ENCODE data around the gene DHRS3. TPM values are rescaled to one million over a fixed set of nuclear protein-coding genes. Genes with fewer than 3 reads are reported as not detected.

DHRS3 gene
- total RNA-seq, 1 donor = 7.3 TPM

- DNase-seq (ENCODE audit: low read depth in 2 of 3, low spot score in 2 of 3) = no peak
Measured at GRCh38 chr1:12618661-12618964, 603 bp upstream of the DHRS3 start.

GRCh38 chr1:12617511-12617900 lies 504 bp downstream of the DHRS3 start:
- DNase-seq (ENCODE audit: low read depth in 2 of 3, low spot score in 2 of 3) = peak in 1 of 3 donors; percentile 53

- DNase-seq (ENCODE audit: low read depth in 2 of 3, low spot score in 2 of 3) = no peak
Measured at GRCh38 chr1:12616709-12617373, 1.2 kb downstream of the DHRS3 start.

GRCh38 chr1:12615865-12616708 lies 1.9 kb downstream of the DHRS3 start:
- no peak for DNase-seq (ENCODE audit: low read depth in 2 of 3, low spot score in 2 of 3)

- no peak for DNase-seq (ENCODE audit: low read depth in 2 of 3, low spot score in 2 of 3)
Measured at GRCh38 chr1:12615159-12615864, 2.7 kb downstream of the DHRS3 start.

- no peak for DNase-seq (ENCODE audit: low read depth in 2 of 3, low spot score in 2 of 3)
Measured at GRCh38 chr1:12614402-12615158, 3.4 kb downstream of the DHRS3 start.

GRCh38 chr1:12613180-12613579 lies 4.8 kb downstream of the DHRS3 start:
- DNase-seq (ENCODE audit: low read depth in 2 of 3, low spot score in 2 of 3) = no peak

- no peak for DNase-seq (ENCODE audit: low read depth in 2 of 3, low spot score in 2 of 3)
Measured at GRCh38 chr1:12610941-12611340, 7.1 kb downstream of the DHRS3 start.

- no peak for DNase-seq (ENCODE audit: low read depth in 2 of 3, low spot score in 2 of 3)
Measured at GRCh38 chr1:12610305-12610935, 7.6 kb downstream of the DHRS3 start.

GRCh38 chr1:12609469-12610003 lies 8.5 kb downstream of the DHRS3 start:
- no peak for DNase-seq (ENCODE audit: low read depth in 2 of 3, low spot score in 2 of 3)

GRCh38 chr1:12608311-12608957 lies 9.6 kb downstream of the DHRS3 start:
- DNase-seq (ENCODE audit: low read depth in 2 of 3, low spot score in 2 of 3) = no peak

GRCh38 chr1:12607263-12607662 lies 10.7 kb downstream of the DHRS3 start:
- DNase-seq (ENCODE audit: low read depth in 2 of 3, low spot score in 2 of 3) = no peak

- no peak for DNase-seq (ENCODE audit: low read depth in 2 of 3, low spot score in 2 of 3)
Measured at GRCh38 chr1:12604986-12605385, 13.0 kb downstream of the DHRS3 start.

- peak in 2 of 3 donors; percentile 82 to 84 for DNase-seq (ENCODE audit: low read depth in 2 of 3, low spot score in 2 of 3)
Measured at GRCh38 chr1:12604114-12604874, 13.7 kb downstream of the DHRS3 start.

GRCh38 chr1:12603224-12603623 lies 14.8 kb downstream of the DHRS3 start:
- DNase-seq (ENCODE audit: low read depth in 2 of 3, low spot score in 2 of 3) = no peak

GRCh38 chr1:12602659-12603024 lies 15.4 kb downstream of the DHRS3 start:
- DNase-seq (ENCODE audit: low read depth in 2 of 3, low spot score in 2 of 3) = no peak

- DNase-seq (ENCODE audit: low read depth in 2 of 3, low spot score in 2 of 3) = peak in 2 of 3 donors; percentile 63 to 74
Measured at GRCh38 chr1:12601700-12602658, 16.0 kb downstream of the DHRS3 start.
